SKM-1 treated with dmso at 0.1 percent for 144 hours (cell line): ENCODE results near the gene SLCO4A1.

ENCODE experiments used
- DNase-seq: peaks from one replicate; lab custom pipeline; 2025; ENCODE audit not compliant: unreplicated experiment; lab: John Stamatoyannopoulos, UW

The SLCO4A1 gene

DNA sequence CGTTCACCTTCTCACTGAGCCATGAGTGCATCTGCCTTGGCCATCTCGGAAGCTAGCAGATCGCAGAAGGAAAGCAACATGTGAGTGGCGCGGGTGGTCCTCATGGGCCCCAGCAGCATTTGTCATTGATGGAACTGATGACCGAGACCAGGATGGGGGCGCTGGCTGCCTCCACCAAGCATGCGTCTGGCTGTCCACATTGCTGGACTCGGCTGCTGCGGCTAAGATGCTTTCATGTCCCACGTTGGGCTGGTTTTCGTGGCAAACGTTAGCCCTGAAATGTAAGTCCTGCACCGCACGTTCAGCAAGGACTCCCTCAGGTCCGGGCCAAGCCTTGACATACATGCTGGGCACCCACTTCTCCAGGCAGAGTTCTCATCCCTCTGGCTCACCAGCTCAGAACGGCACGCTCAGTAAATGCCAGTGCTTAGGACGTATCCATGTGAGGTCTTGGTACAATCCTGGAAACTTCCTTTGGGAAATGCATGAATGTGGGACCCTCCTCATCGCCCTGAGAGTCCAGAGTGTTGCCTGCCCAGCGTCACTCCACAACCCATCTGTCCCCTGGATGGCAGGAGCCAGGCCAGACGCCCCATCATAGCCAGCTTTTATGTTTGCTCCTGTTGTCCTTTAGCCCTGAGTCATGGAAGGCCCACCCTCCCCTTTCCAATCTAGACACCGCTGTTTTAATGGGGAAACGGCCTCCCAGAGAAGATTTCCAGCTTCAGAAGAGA, 8.4 kb downstream of the SLCO4A1 start:
- no peak for DNase-seq

DNA sequence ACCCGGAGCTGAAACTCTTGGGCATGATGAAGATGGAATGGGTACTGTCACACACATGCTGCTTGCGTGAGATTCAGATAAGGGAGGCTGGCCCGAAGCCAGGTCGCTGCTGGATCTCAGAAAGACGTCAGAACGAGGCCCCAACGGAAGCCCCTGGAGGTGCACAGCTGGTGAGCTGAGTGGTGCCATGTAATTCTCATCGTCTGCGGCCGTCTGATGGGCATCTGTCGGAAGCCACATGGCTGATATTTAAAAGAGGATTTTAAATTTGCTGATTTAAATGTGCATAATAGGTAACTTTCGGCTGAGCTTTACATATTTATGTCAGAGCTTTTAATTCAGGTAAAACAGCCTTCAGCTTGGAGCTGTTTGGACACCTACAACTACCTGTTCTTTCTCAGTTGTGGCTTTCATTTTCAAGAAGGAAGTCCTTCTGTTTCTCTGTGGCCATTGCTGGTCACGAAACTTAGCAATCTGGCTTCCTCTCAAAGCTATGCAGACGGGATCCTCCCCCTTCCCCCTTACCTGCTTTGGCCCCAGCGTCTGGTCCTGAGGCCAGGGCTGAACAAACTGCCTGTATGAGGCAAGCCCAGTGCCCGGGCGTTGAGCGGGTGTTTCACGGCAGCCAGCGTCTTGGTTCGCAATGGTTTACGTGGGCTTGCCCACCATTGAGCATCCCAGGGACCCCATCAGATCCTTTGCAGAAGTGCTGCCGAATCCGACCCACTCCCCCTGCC, 9.2 kb downstream of the SLCO4A1 start:
- DNase-seq = peak; percentile 77

DNA sequence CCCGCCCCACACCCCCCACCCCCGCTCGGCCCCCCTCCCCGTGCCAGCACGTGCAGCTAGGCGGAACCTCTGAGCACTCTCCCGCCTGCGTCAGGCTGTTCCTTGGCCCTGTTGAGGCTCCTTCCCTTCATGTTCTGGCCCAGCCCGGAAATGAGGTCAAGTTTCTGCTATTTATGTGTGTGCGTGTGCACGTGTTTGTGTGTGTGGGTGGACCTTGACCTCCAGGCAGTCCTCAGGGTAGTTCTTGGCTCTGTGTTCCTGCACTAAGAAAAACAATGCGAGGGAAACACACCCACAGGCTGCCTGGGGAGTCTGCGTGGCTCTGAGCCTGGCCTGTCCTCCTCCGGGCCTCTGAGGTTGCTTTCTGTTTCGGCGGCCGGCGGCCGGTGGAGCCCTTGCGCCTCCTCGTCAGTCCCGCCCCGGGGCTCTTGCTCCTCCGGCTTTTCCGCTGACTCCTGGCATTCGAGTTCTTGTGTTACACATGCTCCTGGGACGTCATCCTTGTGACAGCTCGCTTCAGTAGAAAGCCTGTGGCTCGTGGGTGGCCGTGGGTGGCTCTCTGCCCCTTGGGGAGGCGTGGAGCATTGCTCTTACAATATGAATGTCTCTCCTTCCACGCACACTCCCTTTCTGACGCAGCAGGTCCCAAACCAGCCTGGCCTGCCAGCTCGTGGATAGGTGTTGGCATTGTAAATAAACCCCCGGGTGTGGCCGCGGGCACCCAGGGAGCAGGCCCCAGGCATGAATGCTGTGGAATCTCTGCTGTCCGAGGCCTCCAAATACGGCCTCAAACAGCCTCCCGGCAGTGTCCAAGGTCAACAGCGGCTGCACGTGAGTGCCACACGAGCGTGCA, 10.0 kb downstream of the SLCO4A1 start:
- DNase-seq = peak; percentile 81

DNA sequence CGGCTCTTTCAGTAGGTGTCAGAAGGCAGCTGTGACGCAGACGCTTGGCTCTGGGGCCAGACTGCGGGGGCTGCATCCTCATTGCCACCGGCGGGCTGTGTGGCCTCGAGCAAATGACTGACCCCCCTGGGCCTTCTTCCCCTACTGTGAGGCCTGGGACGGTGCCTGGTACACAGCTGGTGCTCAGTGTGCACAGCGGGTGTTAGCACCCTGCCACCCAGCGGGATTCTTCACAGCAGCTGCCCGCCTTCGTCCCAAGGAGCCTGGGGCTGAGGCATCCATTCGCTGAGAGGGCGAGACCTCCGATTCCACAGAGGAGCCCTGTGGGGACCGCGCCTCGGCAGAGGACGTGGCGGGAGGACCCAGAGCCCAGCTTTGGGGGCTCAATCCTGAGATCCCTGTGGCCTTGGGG, 10.6 kb downstream of the SLCO4A1 start:
- no peak for DNase-seq

DNA sequence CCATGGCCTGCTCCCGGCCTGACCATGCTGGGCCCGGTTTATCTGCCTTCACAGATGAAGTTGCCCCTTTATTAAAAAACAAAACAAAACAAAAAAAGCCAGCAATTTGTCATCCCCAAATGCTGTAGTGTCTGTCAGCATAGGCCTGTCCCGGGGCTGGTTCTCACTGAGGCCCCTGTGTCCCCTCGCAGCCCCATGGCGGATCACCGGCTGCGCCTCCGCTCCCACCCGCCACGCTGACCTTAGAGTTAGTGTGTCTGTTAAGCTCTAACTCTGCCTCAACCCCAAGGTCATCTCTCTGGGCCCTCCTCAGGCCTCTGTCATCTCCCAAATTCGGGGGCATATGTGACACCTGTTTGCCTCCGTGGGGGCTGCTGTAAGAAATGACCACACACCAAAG, 11.1 kb downstream of the SLCO4A1 start:
- DNase-seq = no peak

- DNase-seq = no peak
Observed at GRCh38 chr20:62653951-62654685, 11.8 kb downstream of the SLCO4A1 start.

GRCh38 chr20:62655282-62656196, 13.2 kb downstream of the SLCO4A1 start:
- no peak for DNase-seq

- DNase-seq = no peak
Observed at GRCh38 chr20:62656197-62656918, 14.1 kb downstream of the SLCO4A1 start.

GRCh38 chr20:62656919-62657588, 14.8 kb downstream of the SLCO4A1 start:
- no peak for DNase-seq

- no peak for DNase-seq
Observed at GRCh38 chr20:62657589-62657942, 15.3 kb downstream of the SLCO4A1 start.

GRCh38 chr20:62657956-62658355, 15.7 kb downstream of the SLCO4A1 start:
- DNase-seq = no peak

- no peak for DNase-seq
Observed at GRCh38 chr20:62658593-62659178, 16.4 kb downstream of the SLCO4A1 start.

GRCh38 chr20:62659488-62660239, 17.4 kb downstream of the SLCO4A1 start:
- no peak for DNase-seq

- DNase-seq = no peak
Observed at GRCh38 chr20:62660240-62660615, 17.9 kb downstream of the SLCO4A1 start.

DNA sequence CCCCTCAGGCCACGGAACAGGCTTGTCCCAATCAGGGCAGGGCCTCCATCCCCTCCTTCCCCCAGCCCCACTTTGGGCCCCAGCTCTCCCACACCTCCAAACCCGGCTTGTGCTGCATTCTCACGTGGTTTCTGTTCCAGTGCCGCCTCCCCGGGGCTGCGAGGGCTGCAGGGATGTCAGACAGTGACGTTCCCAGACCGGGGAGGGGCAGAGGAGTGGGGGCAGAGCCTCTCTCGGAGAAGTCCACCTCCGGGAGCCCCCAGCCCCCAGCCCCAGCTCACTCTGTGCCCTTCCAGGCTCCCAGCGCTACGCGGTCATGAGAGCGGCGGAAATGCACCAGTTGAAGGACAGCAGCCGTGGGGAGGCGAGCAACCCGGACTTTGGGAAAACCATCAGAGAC, 18.5 kb downstream of the SLCO4A1 start:
- DNase-seq = no peak

DNA sequence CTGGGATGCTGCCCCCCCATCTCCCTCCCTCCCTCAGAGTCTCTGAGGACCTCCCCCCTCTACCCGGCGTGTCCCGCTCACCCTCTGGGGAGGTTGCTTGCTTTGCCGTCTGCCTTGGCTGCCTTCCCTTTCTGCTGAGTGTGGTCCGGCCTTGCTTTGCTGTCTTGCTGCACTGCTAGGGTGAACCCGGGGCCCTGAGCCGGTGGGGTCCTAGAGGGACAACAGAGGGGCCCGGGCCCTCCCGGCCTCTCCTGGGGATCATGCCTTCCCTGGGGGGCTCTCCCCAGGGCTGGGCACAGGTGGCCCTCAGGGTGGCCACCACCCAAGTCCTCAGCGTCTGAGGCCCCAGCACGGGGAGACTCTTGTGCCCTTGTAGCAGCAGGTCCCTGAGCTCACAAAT, 19.3 kb downstream of the SLCO4A1 start:
- no peak for DNase-seq

- DNase-seq = no peak
Observed at GRCh38 chr20:62662422-62662821, 20.1 kb downstream of the SLCO4A1 start.
